OCI-LY3 (cell line): ENCODE data around the gene OXT.

Experiments used
- H2AFZ ChIP-seq: fragments of 200-600, 300-600 bp; shearing (Covaris generic); 2 replicates; pipeline ENCODE4 v1.6.0; 2014; ENCODE audit warnings: antibody characterized with exemption, low read depth, low read length
- H3K27ac ChIP-seq: fragments of 200-600, 300-600 bp; sonication (generic); 2 replicates; pipeline ENCODE4 v1.5.1; 2014; ENCODE audit warnings: mild to moderate bottlenecking, low read length, moderate library complexity, mixed read lengths
- H3K27me3 ChIP-seq: fragments of 200-600, 300-600 bp; sonication (generic); 2 replicates; pipeline ENCODE4 v1.6.1; 2014; ENCODE audit warnings: low read depth, low read length, mixed read lengths
- H3K36me3 ChIP-seq: fragments of 200-600, 300-600 bp; sonication (generic); replicated peaks from 2 replicates; pipeline ENCODE3; 2014; ENCODE audit warnings: low read depth, low read length, mixed read lengths
- H3K4me1 ChIP-seq: fragments of 300-600, 200-600 bp; sonication (generic); 2 replicates; pipeline ENCODE4 v1.6.1; 2014; ENCODE audit warnings: low read length, mixed read lengths
- H3K4me2 ChIP-seq: fragments of 200-600, 300-600 bp; sonication (generic); 2 replicates; pipeline ENCODE4 v1.6.1; 2014; ENCODE audit warnings: low read length, mixed read lengths
- H3K4me3 ChIP-seq: fragments of 300-600, 200-600 bp; sonication (generic); 2 replicates; pipeline ENCODE4 v1.5.1; 2014; ENCODE audit warnings: antibody characterized with exemption, mild to moderate bottlenecking, low read length, moderate library complexity
- H3K79me2 ChIP-seq: fragments of 300-600, 200-600 bp; shearing (Covaris generic); 2 replicates; pipeline ENCODE4 v1.6.1; 2014; ENCODE audit warnings: mild to moderate bottlenecking, low read length, mixed read lengths
- H3K9ac ChIP-seq: fragments of 300-600, 200-600 bp; shearing (Covaris generic); 2 replicates; pipeline ENCODE4 v1.6.0; 2014; ENCODE audit warnings: mild to moderate bottlenecking, low read length, moderate library complexity
- H3K9me3 ChIP-seq: fragments of 200-600, 300-600 bp; shearing (Covaris generic); 2 replicates; pipeline ENCODE4 v1.6.1; 2014; ENCODE audit warnings: low read length, mixed read lengths; ENCODE audit not compliant: insufficient read depth
- H4K20me1 ChIP-seq: fragments of 200-600, 300-600 bp; sonication (generic); 2 replicates; pipeline ENCODE4 v1.6.1; 2016; ENCODE audit warnings: low read length, mixed read lengths; ENCODE audit not compliant: insufficient read depth
- CTCF ChIP-seq: fragments of 200-600, 300-600 bp; sonication (generic); IDR thresholded peaks from 2 replicates; pipeline ENCODE4 v1.5.1; 2014; ENCODE audit warnings: antibody characterized with exemption, low read length, low read depth
- EZH2phosphoT487 ChIP-seq: fragments of 200-600 bp; shearing (Covaris generic); IDR thresholded peaks from 2 replicates; pipeline ENCODE4 v1.6.1; 2018; ENCODE audit warnings: antibody characterized with exemption, mixed run types, low read depth

OXT gene

GRCh38 chr20:3101251-3101650, 29.8 kb downstream of the OXT start:
- Histone ChIP-seq H3K4me1 (peaks cover 12% of the 10 kb centered on the region), H2AFZ (no peak overlapping the region), H4K20me1 (no peaks in the 10 kb centered on the region), H3K9me3 (no peaks in the 10 kb centered on the region), H3K27ac (no peak overlapping the region), H3K27me3 (no peaks in the 10 kb centered on the region), H3K79me2 (no peaks in the 10 kb centered on the region), H3K9ac (no peak overlapping the region), H3K4me2 (no peak overlapping the region), H3K4me3 (no peak overlapping the region), H3K36me3 (no peaks in the 10 kb centered on the region)
- TF ChIP-seq CTCF (no peak), EZH2phosphoT487 (no peak)

GRCh38 chr20:3101737-3102574, 30.5 kb downstream of the OXT start:
- no peak for TF ChIP-seq EZH2phosphoT487
- no peak for TF ChIP-seq CTCF
- Histone ChIP-seq H3K9me3 (no peaks in the 10 kb centered on the region), H3K4me1 (peaks cover 12% of the 10 kb centered on the region), H3K4me3 (no peak overlapping the region), H3K79me2 (no peaks in the 10 kb centered on the region), H2AFZ (no peak overlapping the region), H3K9ac (no peak overlapping the region), H4K20me1 (no peaks in the 10 kb centered on the region), H3K36me3 (peaks cover under 1% of the 10 kb centered on the region), H3K27me3 (no peaks in the 10 kb centered on the region), H3K27ac (no peak overlapping the region), H3K4me2 (peak overlapping the region; percentile 23)

- peaks cover 2% of the 10 kb centered on the region for H3K36me3 ChIP-seq
- no peak overlapping the region for H3K4me3 ChIP-seq
- no peak overlapping the region for H3K9ac ChIP-seq
- no peaks in the 10 kb centered on the region for H3K9me3 ChIP-seq
- TF ChIP-seq EZH2phosphoT487 (no peak), CTCF (no peak)
- no peaks in the 10 kb centered on the region for H3K79me2 ChIP-seq
- no peak overlapping the region for H3K27ac ChIP-seq
- no peaks in the 10 kb centered on the region for H4K20me1 ChIP-seq
- peak overlapping the region; percentile 23 for H3K4me2 ChIP-seq
- H2AFZ ChIP-seq = no peak overlapping the region
- H3K4me1 ChIP-seq = peaks cover 12% of the 10 kb centered on the region
- H3K27me3 ChIP-seq = no peaks in the 10 kb centered on the region
These were observed 31.4 kb downstream of the OXT start for GRCh38 chr20:3102575-3103368.

GRCh38 chr20:3103369-3104032, 32.1 kb downstream of the OXT start:
- Histone ChIP-seq H3K9me3 (no peaks in the 10 kb centered on the region), H3K27ac (no peak overlapping the region)

More at GRCh38 chr20:3103369-3104032, 32.1 kb downstream of the OXT start:
- no peaks in the 10 kb centered on the region for H3K27me3 ChIP-seq
- H3K4me2 ChIP-seq = no peak overlapping the region
- H4K20me1 ChIP-seq = no peaks in the 10 kb centered on the region
- peaks cover 2% of the 10 kb centered on the region for H3K36me3 ChIP-seq
- H3K4me3 ChIP-seq = no peak overlapping the region
- H3K4me1 ChIP-seq = peaks cover 12% of the 10 kb centered on the region
- TF ChIP-seq CTCF (no peak), EZH2phosphoT487 (no peak)
- H3K79me2 ChIP-seq = no peaks in the 10 kb centered on the region
- no peak overlapping the region for H3K9ac ChIP-seq
- H2AFZ ChIP-seq = no peak overlapping the region
